Pons (tissue), 1 donor: ENCODE data around the gene PSEN1.
A peak's percentile ranks its signal among the peaks of the same experiment; 100 is the strongest.
"Not testable (repeated sequence)": the region's sequence is repeated elsewhere in the genome, so short reads cannot be mapped to it uniquely, and the experiment has no call there.

Source experiments
- DNase-seq: peaks from one replicate; pipeline ENCODE4 v3.0.0-alpha.2; 2016; ENCODE audit warnings: low spot score

The PSEN1 gene

DNA sequence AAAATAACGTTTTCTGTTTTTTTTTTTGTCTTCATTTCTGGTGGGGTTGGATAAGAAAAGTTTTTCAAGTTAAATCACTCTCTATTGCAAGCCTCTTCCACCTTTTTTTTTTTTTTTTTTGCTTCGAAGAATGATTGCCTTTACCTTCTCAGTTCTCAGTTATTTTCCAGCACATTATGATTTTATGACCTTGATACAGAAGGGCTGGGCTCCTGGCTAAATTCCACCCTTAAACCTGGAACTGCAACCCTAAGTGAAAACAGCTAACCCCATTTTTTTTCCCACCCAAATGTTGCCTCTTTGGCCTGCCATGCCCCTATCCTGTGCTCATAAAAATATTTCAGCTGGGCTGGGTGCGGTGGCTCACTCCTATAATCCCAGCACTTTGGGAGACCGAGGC, 31.4 kb downstream of the PSEN1 start:
- DNase-seq = no peak

DNA sequence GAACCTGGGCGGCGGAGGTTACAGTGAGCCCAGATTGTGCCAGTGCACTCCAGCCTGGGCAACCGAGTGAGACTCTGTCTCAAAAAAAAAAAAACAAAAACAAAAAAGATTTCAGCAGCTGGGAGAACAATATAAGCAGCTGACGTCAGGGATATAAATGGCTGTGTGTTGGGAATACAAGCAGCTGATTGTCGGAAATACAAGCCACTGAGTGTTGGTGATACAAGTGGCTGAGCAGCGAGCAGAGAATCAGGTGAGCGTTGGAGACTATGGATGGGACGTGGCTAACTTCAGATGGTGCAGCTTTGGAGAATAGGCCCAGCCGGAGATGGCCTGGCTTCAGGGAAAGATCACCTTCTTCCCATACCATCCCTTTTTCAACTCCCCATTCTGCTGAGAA, 32.0 kb downstream of the PSEN1 start:
- peak; percentile 98 for DNase-seq

DNA sequence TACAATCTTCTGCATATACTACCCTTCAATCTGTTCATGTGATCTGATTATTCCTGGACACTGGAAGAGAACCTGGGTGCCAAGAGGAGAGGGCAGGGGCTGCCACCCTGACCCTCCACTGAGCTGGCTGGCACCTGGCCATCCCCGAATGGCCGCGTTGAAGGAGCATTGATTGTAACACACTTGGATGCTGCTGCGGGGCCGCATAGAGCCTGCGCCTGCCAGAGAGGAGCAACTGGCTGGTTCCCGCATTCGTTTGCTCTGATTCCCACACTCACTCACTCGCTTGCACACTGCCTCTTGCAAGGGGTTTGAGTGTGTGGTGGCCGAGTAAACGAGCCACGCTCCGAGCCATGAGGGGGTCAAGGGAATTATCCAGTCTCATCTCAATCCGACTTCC, 32.4 kb downstream of the PSEN1 start:
- DNase-seq = no peak

DNA sequence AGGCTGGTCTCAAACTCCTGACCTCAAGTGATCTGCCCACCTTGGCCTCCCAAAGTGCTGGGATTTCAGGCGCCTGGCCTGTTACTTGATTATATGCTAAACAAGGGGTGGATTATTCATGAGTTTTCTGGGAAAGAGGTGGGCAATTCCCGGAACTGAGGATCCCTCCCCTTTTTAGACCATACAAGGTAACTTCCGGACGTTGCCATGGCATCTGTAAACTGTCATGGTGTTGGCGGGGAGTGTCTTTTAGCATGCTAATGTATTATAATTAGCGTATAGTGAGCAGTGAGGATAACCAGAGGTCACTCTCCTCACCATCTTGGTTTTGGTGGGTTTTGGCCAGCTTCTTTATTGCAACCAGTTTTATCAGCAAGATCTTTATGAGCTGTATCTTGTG, 33.5 kb downstream of the PSEN1 start:
- not testable (repeated sequence) for DNase-seq

DNA sequence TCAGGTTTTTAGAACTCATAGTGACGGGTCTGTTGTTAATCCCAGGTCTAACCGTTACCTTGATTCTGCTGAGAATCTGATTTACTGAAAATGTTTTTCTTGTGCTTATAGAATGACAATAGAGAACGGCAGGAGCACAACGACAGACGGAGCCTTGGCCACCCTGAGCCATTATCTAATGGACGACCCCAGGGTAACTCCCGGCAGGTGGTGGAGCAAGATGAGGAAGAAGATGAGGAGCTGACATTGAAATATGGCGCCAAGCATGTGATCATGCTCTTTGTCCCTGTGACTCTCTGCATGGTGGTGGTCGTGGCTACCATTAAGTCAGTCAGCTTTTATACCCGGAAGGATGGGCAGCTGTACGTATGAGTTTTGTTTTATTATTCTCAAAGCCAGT, 34.4 kb downstream of the PSEN1 start:
- no peak for DNase-seq

DNA sequence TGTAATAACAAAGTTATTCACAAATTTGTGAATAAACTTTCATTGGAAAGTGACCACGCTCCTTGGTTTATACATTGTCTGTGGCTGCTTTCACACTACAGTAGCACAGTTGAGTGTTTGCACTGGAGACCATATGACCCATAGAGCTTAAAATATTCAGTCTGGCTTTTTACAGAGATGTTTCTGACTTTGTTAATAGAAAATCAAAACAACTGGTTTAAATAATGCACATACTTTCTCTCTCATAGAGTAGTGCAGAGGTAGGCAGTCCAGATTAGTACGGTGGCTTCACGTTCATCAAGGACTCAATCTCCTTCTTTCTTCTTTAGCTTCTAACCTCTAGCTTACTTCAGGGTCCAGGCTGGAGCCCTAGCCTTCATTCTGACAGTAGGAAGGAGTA, 36.2 kb downstream of the PSEN1 start:
- DNase-seq = no peak

DNA sequence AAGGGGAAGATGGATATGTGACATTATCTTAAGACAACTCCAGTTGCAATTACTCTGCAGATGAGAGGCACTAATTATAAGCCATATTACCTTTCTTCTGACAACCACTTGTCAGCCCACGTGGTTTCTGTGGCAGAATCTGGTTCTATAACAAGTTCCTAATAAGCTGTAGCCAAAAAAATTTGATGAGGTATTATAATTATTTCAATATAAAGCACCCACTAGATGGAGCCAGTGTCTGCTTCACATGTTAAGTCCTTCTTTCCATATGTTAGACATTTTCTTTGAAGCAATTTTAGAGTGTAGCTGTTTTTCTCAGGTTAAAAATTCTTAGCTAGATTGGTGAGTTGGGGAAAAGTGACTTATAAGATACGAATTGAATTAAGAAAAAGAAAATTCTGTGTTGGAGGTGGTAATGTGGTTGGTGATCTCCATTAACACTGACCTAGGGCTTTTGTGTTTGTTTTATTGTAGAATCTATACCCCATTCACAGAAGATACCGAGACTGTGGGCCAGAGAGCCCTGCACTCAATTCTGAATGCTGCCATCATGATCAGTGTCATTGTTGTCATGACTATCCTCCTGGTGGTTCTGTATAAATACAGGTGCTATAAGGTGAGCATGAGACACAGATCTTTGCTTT, 36.9 kb downstream of the PSEN1 start:
- DNase-seq = peak; percentile 72

DNA sequence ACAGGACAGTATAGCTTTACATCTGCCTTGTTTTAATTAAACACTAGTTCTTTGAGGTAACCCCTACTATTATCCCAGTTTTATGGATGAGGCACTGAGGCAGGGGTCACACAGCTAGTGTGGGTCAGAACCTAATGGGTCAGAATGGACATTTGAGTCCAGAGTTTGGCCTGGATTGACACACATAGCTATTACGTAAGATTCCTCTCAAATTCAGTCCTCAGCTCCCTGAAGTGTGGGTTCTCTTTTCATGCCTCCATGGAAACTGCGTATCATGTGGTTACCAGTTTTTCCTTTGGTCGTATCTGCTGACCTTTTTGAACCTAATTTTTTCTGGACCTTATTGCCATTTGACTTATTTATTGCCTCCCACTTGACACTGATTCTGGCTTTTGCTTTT, 40.4 kb downstream of the PSEN1 start:
- no peak for DNase-seq

DNA sequence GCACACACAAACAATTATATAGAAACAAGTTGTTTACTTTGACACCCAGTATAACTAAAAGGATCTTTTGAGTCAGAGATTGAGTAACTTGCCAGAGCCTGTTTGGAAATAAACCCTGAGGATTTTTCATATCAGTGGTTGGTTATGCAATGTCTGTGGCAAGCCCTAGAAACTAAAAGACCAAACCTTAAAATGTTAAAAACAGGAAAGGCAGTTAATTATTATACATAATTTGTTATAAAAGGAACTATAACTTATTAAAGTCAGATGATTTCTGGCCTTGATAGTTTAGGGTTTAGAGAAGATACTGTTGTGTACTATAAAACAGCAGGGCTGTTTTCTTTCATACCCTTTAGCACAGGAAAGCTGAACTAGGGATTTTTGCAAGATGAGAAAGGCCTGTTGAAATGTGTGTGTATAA, 44.1 kb downstream of the PSEN1 start:
- DNase-seq = no peak

DNA sequence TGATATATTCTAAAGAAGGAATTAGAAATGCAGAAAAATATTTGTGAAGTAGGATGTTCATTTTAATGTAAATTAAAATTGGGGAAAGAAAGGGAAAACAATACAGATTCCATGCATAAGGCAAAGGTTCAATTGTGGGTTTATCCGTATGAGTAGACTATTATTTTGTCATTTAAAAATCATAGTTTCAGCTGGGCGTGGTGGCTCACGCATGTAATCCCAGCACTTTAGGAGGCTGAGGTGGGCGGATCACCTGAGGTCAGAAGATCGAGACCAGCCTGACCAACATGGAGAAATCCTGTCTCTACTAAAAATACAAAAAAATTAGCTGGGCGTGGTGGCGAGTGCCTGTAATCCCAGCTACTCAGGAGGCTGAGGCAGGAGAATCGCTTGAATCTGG, 44.7 kb downstream of the PSEN1 start:
- DNase-seq = not testable (repeated sequence)

DNA sequence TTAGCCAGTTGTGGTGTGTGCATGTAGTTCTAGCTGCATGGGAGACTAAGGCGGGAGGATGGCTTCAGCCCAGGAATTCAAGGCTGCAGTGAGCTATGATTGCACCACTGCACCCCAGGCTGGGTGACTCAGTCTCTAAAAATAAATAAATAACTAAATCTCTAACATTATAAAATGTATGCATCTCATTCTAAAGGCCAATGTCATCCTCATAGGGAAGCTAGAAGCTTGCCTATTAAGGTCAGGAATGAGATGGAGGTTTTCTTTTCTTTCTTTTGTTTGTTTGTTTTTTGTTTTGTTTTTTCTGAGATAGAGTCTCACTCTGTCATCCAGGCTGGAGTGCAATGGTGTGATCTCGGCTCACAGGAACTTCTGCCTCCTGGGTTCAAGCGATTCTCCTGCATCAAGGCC, 52.2 kb downstream of the PSEN1 start:
- no peak for DNase-seq

DNA sequence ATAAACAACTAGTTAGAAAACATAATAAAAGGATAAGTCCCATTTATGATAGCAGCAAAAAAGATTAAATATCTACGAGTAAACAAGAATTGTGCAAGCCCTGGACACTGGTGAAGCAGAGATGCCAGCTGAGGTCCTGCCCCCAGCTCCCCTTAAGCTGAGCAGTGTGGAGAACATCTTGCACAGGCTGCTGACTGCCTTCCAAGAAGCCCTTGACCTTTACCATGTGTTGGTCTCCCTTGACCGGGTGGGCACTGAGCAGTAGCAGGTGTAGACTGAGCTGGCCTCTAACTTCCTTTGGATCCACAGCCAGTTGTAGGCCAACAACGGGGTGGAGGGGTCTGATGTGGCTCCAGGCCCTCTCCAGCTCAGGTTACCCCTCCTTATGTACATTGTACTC, 53.3 kb downstream of the PSEN1 start:
- DNase-seq = no peak

DNA sequence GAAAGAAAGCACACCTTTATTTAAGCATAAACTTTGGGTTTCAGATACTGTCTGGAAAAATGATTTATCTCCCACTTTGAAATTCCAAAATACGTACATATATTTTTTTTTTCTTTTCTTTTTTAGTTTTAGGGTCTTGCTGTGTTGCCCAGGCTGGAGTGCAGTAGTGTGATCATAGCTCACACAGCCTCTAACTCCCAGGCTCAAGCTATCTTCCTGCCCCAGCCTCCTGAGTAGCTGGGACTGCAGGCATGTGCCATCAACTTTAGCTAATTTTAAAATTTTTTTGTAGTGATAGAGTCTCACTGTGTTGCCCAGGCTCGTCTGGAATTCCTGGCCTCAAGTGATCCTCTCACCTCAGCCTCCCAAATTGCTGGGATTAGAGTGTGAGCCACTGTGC, 55.1 kb downstream of the PSEN1 start:
- no peak for DNase-seq

DNA sequence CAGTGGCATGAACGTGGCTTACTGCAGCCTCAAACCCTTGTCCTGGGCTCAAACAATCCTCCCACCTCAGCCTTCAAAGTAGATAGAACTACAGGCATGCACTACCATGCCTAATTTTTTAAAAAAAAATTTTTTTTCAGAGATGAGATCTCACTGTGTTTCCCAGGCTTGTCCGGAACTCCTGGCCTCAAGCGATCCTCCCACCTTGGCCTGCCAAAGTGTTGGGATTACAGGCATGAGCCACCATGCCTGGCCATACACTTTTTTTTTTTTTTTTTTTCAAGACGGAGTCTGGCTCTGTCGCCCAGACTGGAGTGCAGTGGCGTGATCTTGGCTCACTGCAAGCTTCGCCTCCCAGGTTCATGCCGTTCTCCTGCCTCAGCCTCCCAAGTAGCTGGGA, 58.0 kb downstream of the PSEN1 start:
- DNase-seq = not testable (repeated sequence)

DNA sequence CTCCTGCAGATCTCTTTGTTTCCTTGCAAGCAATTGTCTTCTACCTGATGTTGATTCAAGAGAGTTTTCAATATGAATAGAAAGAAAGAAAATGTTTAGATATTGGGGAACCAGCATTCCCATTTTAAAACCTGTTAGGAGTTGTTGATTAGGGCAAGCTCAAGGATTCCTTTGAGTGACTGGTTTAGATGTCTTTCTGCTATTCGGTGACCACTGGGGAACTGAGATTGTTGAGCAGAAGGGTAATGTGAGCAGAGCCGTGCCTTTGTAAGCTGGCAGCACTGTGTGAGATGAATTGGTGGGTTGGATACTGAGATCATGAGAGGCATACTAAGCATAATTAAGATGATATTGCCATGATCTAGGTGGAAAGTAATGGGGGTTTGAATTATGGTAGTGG, 61.9 kb downstream of the PSEN1 start:
- DNase-seq = no peak

DNA sequence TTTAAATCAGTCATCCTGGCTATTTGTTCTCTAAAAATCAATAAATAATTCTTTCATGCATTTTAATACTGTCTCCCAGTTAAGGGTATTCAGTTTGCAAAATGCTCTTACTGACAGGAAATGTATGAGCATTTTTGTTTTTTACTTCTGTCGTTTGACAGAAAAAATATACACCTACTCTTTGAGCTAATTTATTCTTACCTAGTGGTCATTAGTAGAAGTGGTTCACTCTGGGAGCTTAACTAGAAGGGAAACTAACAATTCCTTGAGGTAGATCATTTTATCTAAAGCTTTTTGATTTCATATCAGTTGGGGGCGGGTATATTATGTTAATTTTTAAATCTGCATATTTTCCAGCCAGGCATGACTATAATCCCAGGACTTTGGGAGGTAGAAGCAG, 67.2 kb downstream of the PSEN1 start:
- DNase-seq = no peak

DNA sequence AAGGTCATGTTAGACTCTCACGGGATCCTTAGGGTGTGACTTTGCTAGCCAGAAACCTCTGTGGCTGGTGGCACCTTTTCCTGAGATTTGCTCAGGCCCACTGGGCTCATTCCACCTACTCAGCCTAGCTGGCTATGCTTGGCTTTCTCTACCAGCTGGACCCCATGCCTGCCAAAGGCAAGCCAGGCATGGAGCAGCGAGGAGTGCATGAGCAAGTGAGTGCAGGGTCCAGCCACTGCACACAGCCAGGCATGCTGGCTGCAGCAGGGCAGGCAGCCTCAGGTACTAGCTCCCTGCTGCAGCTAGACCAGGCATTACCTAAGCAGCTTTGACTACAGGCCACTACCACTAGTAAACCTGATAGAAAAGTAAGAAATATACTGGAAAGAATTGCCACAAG, 71.3 kb downstream of the PSEN1 start:
- no peak for DNase-seq

DNA sequence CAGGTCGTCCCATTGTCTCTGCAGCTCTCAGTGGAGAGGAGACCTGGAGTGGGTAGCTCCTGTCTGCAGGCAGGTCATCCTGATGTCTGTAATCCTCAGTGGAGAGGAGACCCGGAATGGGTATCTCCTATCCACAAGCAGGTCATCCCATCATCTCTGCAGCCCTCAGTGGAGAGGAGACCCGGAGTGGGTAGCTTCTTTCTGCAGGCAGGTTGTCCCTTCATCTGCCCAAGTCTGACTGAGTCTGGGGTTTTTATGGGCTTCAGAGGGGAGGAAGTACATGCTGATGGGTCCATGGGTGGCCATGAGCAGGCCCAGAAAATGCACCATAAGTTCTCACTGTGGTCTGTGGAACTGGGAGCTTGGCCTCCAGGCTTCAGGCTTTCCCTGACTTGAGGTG, 72.1 kb downstream of the PSEN1 start:
- DNase-seq = no peak

DNA sequence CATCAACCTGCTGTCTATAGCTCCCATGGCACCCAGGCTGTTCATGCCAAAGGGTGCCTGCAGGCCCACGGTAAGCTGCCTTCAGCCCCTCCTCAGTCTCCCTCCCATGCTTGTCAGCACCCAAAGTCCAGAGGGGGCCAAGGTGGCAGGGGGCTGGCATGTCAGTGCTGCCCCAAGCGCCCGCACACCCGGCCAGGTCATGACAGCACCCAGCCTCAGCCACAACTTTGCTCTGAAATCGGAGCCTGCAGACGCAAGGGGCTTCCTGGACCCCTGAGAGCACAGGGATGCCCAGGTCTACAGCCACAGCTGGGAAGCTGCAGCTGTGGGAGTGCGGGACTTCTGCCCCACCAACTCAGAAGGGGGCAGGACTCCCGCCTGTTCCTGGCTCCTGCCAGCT, 72.5 kb downstream of the PSEN1 start:
- DNase-seq = no peak

DNA sequence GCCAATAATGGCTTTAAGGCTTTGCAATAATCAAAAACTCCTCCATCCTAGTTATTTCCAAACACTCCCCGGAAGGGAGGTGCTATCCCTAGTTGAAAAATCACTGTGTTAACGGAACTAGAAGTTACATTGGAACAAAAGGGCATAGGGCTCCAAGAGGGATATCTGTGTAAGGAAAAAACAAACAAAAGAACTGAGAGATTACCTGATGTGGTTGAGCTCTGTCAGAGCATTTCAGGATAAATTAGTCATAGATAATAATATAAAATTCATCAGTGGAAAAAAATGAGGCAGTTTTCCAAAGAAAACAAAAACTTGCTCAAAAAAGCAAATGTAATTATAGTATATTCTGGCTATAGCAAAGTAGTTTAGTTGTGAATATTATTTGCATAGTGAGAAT, 73.6 kb downstream of the PSEN1 start:
- no peak for DNase-seq

DNA sequence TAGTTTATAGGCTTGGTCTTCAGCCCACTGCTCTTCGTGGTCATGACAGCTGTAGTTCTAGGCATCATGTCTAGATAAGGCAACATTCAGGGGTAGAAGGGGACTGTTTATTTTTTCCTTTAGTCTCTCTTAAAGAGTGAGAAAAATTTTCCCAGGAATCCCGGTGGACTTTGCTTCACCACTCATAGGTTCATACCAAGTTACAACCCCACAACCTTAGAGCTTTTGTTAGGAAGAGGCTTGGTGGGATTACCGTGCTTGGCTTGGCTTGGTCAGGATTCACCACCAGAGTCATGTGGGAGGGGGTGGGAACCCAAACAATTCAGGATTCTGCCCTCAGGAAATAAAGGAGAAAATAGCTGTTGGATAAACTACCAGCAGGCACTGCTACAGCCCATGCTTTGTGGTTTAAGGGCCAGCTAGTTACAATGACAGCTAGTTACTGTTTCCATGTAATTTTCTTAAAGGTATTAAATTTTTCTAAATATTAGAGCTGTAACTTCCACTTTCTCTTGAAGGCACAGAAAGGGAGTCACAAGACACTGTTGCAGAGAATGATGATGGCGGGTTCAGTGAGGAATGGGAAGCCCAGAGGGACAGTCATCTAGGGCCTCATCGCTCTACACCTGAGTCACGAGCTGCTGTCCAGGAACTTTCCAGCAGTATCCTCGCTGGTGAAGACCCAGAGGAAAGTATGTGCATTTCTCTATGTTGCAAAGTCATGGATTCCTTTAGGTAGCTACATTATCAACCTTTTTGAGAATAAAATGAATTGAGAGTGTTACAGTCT, 75.1 kb downstream of the PSEN1 start:
- no peak for DNase-seq

DNA sequence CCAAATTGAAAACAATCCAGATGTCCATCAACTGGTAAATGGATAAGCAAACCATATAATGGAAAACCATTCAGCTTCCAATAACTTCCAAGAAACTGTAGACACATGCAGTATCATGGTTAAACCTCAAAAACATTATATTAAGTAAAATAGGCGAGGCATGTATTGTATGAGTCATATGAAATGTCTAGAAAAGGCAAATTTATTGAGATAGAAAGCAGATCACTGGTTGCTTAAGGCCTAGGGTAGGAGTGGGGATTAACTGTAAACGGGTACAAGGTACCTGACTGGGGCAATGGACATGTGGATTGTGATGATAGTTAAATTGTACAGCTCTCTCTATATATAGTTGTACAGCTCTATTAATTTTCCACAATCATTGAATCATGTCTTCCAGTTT, 79.7 kb downstream of the PSEN1 start:
- DNase-seq = no peak

DNA sequence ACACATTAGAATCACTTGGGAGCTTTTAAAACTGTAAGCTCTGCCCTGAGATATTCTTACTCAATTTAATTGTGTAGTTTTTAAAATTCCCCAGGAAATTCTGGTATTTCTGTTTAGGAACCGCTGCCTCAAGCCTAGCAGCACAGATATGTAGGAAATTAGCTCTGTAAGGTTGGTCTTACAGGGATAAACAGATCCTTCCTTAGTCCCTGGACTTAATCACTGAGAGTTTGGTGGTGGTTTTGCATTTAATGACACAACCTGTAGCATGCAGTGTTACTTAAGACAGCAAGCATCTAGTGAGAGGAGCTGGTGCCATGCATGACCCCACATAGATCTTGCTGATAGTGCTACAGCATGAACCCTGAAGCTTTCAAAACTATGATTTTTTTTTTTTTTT, 81.1 kb downstream of the PSEN1 start:
- no peak for DNase-seq

DNA sequence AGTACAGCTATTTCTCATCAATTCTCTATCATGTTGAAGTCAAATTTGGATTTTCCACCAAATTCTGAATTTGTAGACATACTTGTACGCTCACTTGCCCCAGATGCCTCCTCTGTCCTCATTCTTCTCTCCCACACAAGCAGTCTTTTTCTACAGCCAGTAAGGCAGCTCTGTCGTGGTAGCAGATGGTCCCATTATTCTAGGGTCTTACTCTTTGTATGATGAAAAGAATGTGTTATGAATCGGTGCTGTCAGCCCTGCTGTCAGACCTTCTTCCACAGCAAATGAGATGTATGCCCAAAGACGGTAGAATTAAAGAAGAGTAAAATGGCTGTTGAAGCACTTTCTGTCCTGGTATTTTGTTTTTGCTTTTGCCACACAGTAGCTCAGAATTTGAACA, 83.8 kb downstream of the PSEN1 start:
- DNase-seq = no peak
